Stomach (tissue), 9 donors: ENCODE data around the gene STAMBPL1. TPM values are rescaled to one million over a fixed set of nuclear protein-coding genes. Genes with fewer than 3 reads are reported as not detected.
A peak's percentile ranks its signal among the peaks of the same experiment; 100 is the strongest.

Experiments used
- DNase-seq, 2 donors: peaks; one replicate each; pipeline versions ENCODE4 v3.0.0 to v3.0.0-alpha.2; 2013 to 2019
- H3K27ac ChIP-seq, 5 donors: fragments of 200-600 bp in 4 of 5; sonication (generic) in 4 of 5; one replicate each; pipeline ENCODE4 v1.5.1; 2013 to 2019; ENCODE audit warnings: mild to moderate bottlenecking in 1 of 5, moderate library complexity in 1 of 5
- H3K27me3 ChIP-seq, 3 donors: fragments of 200-600 bp; sonication (generic); one replicate each; pipeline ENCODE4 v1.5.1; 2017 to 2019; ENCODE audit warnings: mixed run types in 1 of 3
- H3K36me3 ChIP-seq, 4 donors: fragments of 200-600 bp; sonication (generic); 1 replicate in 3 of 4; 2 replicates in 1 of 4; pipeline ENCODE4 v1.5.1; 2016 to 2019
- H3K4me1 ChIP-seq, 4 donors: fragments of 200-600 bp; sonication (generic); one replicate each; pipeline ENCODE4 v1.5.1; 2016 to 2019
- H3K4me3 ChIP-seq, 4 donors: fragments of 200-600 bp; sonication (generic) in 3 of 4; one replicate each; pipeline ENCODE4 v1.5.1; 2016 to 2019; ENCODE audit warnings: mild to moderate bottlenecking in 1 of 4
- H3K9me3 ChIP-seq, 4 donors: fragments of 200-600 bp; sonication (generic); one replicate each; pipeline ENCODE4 v1.5.1; 2016 to 2019
- CTCF ChIP-seq, 7 experiments: fragments of 450-650 bp in 4 of 7; fragments of 200-600 bp in 3 of 7; sonication (generic) in 3 of 7; IDR thresholded peaks; one replicate each; pipeline ENCODE4 v1.5.1; 2016 to 2019; ENCODE audit warnings: antibody characterized with exemption in 7 of 7, control low read depth in 2 of 7, mild to moderate bottlenecking in 1 of 7
- EP300 ChIP-seq: sonication (generic); formaldehyde crosslinking; IDR thresholded peaks from one replicate; pipeline ENCODE4 v1.6.1; 2017; ENCODE audit warnings: antibody characterized with exemption
- POLR2A ChIP-seq, 4 donors: fragments of 450-650 bp; IDR thresholded peaks; one replicate each; pipeline ENCODE4 v1.6.1; 2016; ENCODE audit warnings: antibody characterized with exemption in 4 of 4, control low read depth in 2 of 4, mild to moderate bottlenecking in 1 of 4, moderate library complexity in 1 of 4
- POLR2AphosphoS5 ChIP-seq, 3 donors: sonication (generic); formaldehyde crosslinking; IDR thresholded peaks; one replicate each; pipeline ENCODE4 v1.6.1; 2016; ENCODE audit warnings: antibody characterized with exemption in 3 of 3
- WGBS, 5 donors: extraction: QIAGEN DNeasy Blood & Tissue Kit in 3 of 5; methylation state at CpG; one replicate each; pipeline versions ENCODE4 v1.1.5 to v1.1.7; 2013 to 2018; 5-methylcytosine and 5-hydroxymethylcytosine counted together
- intact Hi-C: fragments of 100-400 bp; cut with DNase I; formaldehyde crosslinking; loops from one replicate; pipeline ENCODE4 v1.15.1; 2023; ENCODE audit warnings: low total_unique reads
- polyA plus RNA-seq, 3 donors: library from polyadenylated mRNA; stranded (reverse); fragments of 200-250 nt; gene quantifications; one replicate each; pipeline ENCODE4 v1.2.3, GENCODE V29; 2013
- total RNA-seq, 5 donors: library from RNA; depleted of rRNA; stranded (reverse); fragments of >200 nt; gene quantifications; one replicate each; pipeline versions ENCODE4 v1.1.0 to v1.2.3, GENCODE V29; 2014 to 2016
- donor health status: healthy with polysubstance abuse.
- donor health status: Bipolar disorder and iron deficiency.
- donor health status: healthy.

The STAMBPL1 gene
- total and polyA plus RNA-seq, 8 donors = 3.2 to 40.8 (median 8.4) TPM

- peak overlapping the region in 4 of 5 donors; percentile 20 to 98 (median 94) for H3K27ac ChIP-seq
- no peak for DNase-seq
- H3K4me3 ChIP-seq = no peak overlapping the region
- 43 to 55% (median 52%) methylated on average over 2 of the region's 2 CpGs for WGBS, 5 donors
- H3K36me3 ChIP-seq = no peaks in the 10 kb centered on the region
- peaks cover 13 to 64% (median 26%) of the 10 kb centered on the region in 4 donors for H3K4me1 ChIP-seq
- intact Hi-C loops = loop anchor here (10.0 kb wide), 1 partner anchor 49 kb away; no protein-coding TSS in a partner anchor
- no peak for TF ChIP-seq POLR2AphosphoS5 (IDR thresholded peaks at IDR 0.05)
- no peak for TF ChIP-seq EP300
- TF ChIP-seq CTCF (IDR thresholded peaks at IDR 0.05) = no peak
- no peak for TF ChIP-seq POLR2A (IDR thresholded peaks at IDR 0.05)
- no peaks in the 10 kb centered on the region for H3K9me3 ChIP-seq
- H3K27me3 ChIP-seq = no peaks in the 10 kb centered on the region
Measured at GRCh38 chr10:88883448-88883809, 3.4 kb downstream of the STAMBPL1 start.

GRCh38 chr10:88886557-88886956 lies 6.5 kb downstream of the STAMBPL1 start:
- H3K27ac ChIP-seq = peak overlapping the region in 1 of 5 donors; percentile 8
- TF ChIP-seq CTCF (IDR thresholded peaks at IDR 0.05) (no peak), EP300 (no peak), POLR2AphosphoS5 (IDR thresholded peaks at IDR 0.05) (no peak), POLR2A (IDR thresholded peaks at IDR 0.05) (no peak)
- no peaks in the 10 kb centered on the region for H3K9me3 ChIP-seq
- peaks cover 4 to 65% (median 16%) of the 10 kb centered on the region in 4 donors for H3K4me1 ChIP-seq
- H3K36me3 ChIP-seq = no peaks in the 10 kb centered on the region
- no peaks in the 10 kb centered on the region for H3K27me3 ChIP-seq
- DNase-seq = no peak
- intact Hi-C loops = loop anchor here (10.0 kb wide), 1 partner anchor 52 kb away; no protein-coding TSS in a partner anchor
- H3K4me3 ChIP-seq = no peak overlapping the region

- DNase-seq = no peak
- no peaks in the 10 kb centered on the region for H3K27me3 ChIP-seq
- no peak overlapping the region for H3K27ac ChIP-seq
- H3K4me3 ChIP-seq = no peak overlapping the region
- TF ChIP-seq POLR2A (IDR thresholded peaks at IDR 0.05) (no peak), EP300 (no peak), POLR2AphosphoS5 (IDR thresholded peaks at IDR 0.05) (no peak), CTCF (IDR thresholded peaks at IDR 0.05) (no peak)
- H3K9me3 ChIP-seq = no peaks in the 10 kb centered on the region
- peaks cover 0 to 56% (median 6%) of the 10 kb centered on the region in 4 donors for H3K4me1 ChIP-seq
- no peaks in the 10 kb centered on the region for H3K36me3 ChIP-seq
- intact Hi-C loops = loop anchor here (10.0 kb wide), 1 partner anchor 54 kb away; no protein-coding TSS in a partner anchor
Measured at GRCh38 chr10:88888810-88889445, 8.9 kb downstream of the STAMBPL1 start.

GRCh38 chr10:88889559-88890337 lies 9.7 kb downstream of the STAMBPL1 start:
- intact Hi-C loops = loop anchor here (10.0 kb wide), 1 partner anchor 55 kb away; no protein-coding TSS in a partner anchor
- no peaks in the 10 kb centered on the region for H3K27me3 ChIP-seq
- H3K36me3 ChIP-seq = no peaks in the 10 kb centered on the region
- WGBS, 5 donors = 24 to 70% (median 58%) methylated on average over 1 of the region's 1 CpG
- no peak for DNase-seq
- TF ChIP-seq EP300 (no peak), POLR2A (IDR thresholded peaks at IDR 0.05) (no peak), CTCF (IDR thresholded peaks at IDR 0.05) (no peak), POLR2AphosphoS5 (IDR thresholded peaks at IDR 0.05) (no peak)
- H3K4me3 ChIP-seq = no peak overlapping the region
- H3K9me3 ChIP-seq = no peaks in the 10 kb centered on the region
- H3K27ac ChIP-seq = no peak overlapping the region
- H3K4me1 ChIP-seq = peaks cover 0 to 56% (median 5%) of the 10 kb centered on the region in 4 donors
